ENCODE measurements around the gene CD82.
A peak's percentile ranks its signal among the peaks of the same experiment; 100 is the strongest.

CD82 gene, protein sequence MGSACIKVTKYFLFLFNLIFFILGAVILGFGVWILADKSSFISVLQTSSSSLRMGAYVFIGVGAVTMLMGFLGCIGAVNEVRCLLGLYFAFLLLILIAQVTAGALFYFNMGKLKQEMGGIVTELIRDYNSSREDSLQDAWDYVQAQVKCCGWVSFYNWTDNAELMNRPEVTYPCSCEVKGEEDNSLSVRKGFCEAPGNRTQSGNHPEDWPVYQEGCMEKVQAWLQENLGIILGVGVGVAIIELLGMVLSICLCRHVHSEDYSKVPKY

DNA sequence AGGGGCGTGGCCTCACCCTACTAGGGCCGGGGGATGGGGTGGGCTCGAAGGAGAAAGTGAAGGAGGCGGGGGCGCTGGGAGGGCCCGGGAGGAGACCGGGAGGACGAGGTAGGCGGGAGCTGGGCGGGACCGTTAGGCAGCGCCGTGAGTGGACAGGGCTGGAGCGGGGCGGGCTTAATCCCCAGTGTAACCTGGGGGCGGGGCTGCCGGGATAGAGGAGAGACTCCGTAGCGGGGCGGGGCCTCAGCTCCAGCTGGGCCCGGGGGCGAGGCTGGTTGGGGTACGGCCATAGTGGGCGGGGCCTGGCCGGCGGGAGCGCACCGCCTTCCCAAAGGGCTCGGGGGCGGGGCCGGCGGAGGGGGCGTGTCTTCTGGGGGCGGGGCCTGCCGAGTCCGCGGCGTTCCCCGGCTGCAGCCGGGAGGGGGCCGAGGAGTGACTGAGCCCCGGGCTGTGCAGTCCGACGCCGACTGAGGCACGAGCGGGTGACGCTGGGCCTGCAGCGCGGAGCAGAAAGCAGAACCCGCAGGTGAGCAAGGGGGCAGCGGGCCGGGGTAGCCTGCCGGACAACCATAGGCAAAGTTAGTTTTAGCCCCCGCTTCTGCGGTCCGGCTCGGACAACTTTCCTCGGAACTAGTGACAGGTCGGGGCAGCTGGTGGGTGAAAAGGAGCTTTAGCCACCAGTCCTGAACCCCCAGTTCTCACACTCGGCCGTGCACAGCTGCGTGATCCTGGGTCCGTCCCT is at the start of gene CD82:
TSS of gene CD82 (plus strand) at position 453 of the 742 bp plus-strand sequence. CDS start 29,000 bp downstream, outside the sequence.
- H3K9me3 Mint-ChIP-seq: no peaks in the 10 kb centered on the region
- DNase-seq: peak; percentile 99
- H3K4me3 Mint-ChIP-seq: peak within 1 kb of the TSS; percentile 84
- H3K4me1 Mint-ChIP-seq: peaks cover 74% of the 10 kb centered on the region
- peak within 1 kb of the TSS; percentile 78 for H3K27ac Mint-ChIP-seq
- no peaks in the 10 kb centered on the region for H3K27me3 Mint-ChIP-seq
- CTCF ChIA-PET: interaction anchor here (0.8 to 21.5 kb wide), 5 partner anchors 9 to 48 kb away, joined by 3 to 403 read pairs (median 6); no protein-coding TSS in a partner anchor
- peaks cover 19% of the 10 kb centered on the region for H3K36me3 Mint-ChIP-seq

DNA sequence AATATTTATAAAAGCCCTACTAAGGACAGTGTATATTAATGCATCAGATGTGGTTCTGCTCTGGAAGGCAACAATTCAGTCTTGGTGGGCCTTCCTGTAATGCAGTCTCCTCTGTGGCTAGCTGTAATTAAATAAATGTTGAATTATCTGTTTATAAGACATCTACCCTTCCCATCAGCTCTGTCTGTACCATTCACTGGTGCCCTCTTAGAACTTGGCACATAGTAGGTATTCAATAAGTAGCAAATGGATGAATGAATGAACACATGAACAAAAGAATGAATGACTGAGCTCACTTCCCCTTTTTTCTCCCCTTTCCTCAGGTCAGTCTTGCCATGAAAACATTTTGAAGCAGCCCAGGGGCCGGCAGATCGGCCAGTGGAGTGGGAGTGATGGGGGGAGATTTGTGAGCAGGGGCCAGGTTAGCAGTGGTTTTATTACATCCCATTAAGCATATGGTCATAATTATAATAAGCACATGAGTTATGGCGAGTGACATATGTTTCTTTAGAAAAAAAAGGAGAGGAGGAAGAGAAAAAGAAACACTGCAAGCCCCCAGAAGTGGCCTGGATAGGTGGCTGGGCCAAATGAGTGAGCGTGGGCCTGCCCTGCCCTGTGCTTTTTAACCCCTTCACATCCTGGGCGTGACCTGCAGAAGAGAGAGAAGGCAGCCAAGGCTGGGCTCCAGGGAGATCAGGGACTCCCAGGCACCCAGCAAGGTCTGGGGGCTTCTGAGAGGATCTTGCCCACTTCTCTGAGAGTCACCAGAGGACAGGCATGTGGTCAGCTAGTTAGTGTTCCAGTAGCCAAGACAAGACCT is 48.6 kb upstream of the CD82 start:
- CTCF ChIA-PET: no interaction called here
- peaks cover 59% of the 10 kb centered on the region for H3K27me3 Mint-ChIP-seq

DNA sequence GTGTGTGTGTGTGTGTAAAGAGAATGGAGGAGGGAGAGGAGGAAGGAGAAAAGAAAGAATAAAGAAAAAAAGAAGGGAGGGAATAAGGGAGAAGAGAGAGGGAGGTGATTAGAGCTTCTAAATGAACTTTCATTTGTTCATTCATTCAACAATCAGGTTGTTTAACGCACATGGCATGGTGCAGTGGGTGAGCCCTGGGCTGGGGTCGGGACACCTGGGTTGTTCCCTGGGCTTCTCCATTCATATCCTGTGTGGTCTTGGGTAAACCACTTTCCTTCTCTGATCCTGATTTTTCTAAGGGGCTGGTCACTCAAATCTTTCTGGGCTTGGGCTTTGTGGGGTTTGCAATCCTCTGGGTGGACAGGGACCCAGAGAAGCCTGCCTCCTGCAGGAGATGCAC is 47.9 kb upstream of the CD82 start:
- no peaks in the 10 kb centered on the region for H3K9me3 Mint-ChIP-seq
- DNase-seq: no peak
- H3K4me3 Mint-ChIP-seq: no peak overlapping the region
- peaks cover 65% of the 10 kb centered on the region for H3K27me3 Mint-ChIP-seq
- CTCF ChIA-PET: no interaction called here
- no peaks in the 10 kb centered on the region for H3K36me3 Mint-ChIP-seq
- no peaks in the 10 kb centered on the region for H3K4me1 Mint-ChIP-seq
- H3K27ac Mint-ChIP-seq: no peak overlapping the region

More for the DNA sequence above, 48.6 kb upstream of the CD82 start:
- Mint-ChIP-seq H3K9me3 (no peaks in the 10 kb centered on the region), H3K36me3 (no peaks in the 10 kb centered on the region), H3K27ac (no peak overlapping the region), H3K4me3 (no peak overlapping the region), H3K4me1 (no peaks in the 10 kb centered on the region)
- no peak for DNase-seq

DNA sequence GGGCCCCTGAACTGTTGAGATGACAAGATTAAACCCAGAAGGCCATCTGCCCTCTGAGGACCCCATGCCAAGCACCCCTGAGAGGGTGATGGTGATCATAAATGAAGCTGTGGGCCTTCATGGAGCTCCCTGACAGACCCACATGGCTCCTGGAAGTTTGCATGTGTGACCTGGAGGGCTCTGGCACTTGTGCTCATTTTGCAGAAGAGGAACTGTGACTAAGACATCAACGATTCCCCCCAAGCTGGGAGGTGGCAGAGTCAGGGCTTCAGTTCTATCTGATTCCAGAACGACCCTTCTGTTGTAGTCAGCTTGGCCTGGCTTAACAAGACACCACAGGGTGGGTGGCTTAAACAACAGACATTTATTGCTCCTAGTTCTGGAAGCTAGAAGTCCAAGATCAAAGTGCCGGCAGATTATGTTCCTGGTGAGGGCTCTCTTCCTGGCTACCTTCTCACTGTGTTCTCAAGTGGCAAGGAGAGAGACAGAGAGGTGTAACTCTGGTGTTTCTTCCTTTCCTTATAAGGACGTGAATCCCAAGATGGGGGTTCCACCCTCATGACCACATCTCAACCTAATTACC is 46.4 kb upstream of the CD82 start:
- H3K27ac Mint-ChIP-seq: no peak overlapping the region
- CTCF ChIA-PET: no interaction called here
- no peaks in the 10 kb centered on the region for H3K9me3 Mint-ChIP-seq
- peaks cover 68% of the 10 kb centered on the region for H3K27me3 Mint-ChIP-seq
- H3K4me1 Mint-ChIP-seq: peaks cover 2% of the 10 kb centered on the region
- no peaks in the 10 kb centered on the region for H3K36me3 Mint-ChIP-seq
- H3K4me3 Mint-ChIP-seq: no peak overlapping the region
- no peak for DNase-seq

DNA sequence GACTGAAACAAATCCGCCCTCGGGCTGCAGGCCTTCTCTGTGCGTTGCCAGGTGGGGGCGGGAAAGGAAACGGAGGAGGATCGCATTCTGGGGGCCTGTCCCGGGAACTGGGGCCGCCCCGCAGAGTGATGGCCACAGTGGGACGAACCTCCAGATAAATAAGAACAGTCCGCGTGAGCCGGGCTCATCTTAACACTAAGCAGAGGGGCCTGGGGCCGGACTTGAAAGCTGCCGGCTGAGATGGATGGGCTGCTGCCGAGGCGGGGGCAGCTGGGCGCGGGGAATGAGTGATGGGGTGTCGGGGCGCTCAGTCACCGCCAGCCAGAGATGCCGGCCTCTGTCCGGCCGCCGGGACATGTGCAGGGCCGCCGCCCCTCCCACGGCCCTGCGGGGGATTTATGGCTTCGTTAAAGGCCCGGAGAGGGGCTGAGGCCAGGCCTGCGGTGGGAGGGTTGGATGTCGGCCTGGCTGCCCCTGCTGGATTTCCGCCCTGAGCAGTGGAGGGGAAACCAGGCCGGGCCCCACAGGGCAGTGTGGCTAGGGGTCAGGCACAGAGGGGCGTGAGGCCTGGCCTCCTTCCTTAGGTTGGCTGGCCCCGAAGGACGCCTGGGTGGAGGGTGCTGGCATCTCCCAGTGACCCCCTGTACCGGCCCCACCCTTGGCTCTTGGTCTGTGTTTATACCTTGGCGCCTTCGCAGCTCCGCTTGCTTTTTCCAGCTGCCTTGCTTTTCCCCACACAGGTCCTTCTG is 45.3 kb upstream of the CD82 start:
- no peaks in the 10 kb centered on the region for H3K9me3 Mint-ChIP-seq
- CTCF ChIA-PET: no interaction called here
- H3K27me3 Mint-ChIP-seq: peaks cover 66% of the 10 kb centered on the region
- H3K36me3 Mint-ChIP-seq: no peaks in the 10 kb centered on the region
- no peak for DNase-seq
- no peak overlapping the region for H3K27ac Mint-ChIP-seq
- peaks cover 2% of the 10 kb centered on the region for H3K4me1 Mint-ChIP-seq
- no peak overlapping the region for H3K4me3 Mint-ChIP-seq

DNA sequence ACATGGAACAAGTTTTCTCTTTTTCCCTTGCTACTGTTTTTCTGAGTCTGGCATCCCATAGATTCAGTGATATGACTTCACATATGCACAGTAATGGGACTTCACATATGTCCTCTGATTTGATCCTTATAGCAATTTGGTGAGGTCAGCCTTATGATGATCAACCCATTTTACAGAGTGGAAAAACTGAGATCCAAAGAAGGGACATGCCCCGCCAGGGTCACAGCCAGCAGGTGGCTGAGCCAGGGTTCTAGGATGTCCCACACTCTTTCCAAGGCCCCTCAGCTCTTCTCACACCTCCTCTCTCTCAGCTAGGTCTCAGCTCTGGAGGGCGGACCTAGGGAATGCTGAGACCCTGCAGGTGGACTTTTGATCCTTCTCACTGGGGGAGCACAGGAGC is 44.3 kb upstream of the CD82 start:
- Mint-ChIP-seq H3K27ac (no peak overlapping the region), H3K27me3 (peaks cover 68% of the 10 kb centered on the region), H3K4me3 (no peak overlapping the region), H3K36me3 (no peaks in the 10 kb centered on the region), H3K9me3 (no peaks in the 10 kb centered on the region), H3K4me1 (peaks cover 2% of the 10 kb centered on the region)
- CTCF ChIA-PET: interaction anchor here (4.3 kb wide), 1 partner anchor 19 kb away, joined by 27 read pairs; no protein-coding TSS in a partner anchor
- no peak for DNase-seq

DNA sequence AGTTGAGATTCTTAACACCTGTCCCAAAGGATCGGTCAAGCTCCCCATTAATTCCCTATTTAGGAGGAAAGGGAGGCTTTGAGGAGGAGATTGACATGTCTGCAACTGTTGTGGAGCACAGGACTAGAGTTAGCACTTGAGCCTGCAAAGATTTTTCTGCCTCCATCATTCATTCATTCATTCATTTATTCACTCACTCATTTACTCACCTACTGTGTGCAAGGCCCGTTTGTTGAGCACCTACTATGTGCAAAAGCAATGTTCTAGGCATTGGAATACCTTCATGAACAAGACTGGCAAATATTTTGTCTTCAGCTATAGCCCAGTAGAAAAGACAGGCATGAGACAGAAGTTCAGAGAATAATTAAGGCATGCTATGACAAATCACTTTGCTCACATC is 43.2 kb upstream of the CD82 start:
- Mint-ChIP-seq H3K9me3 (no peaks in the 10 kb centered on the region), H3K36me3 (no peaks in the 10 kb centered on the region), H3K27ac (no peak overlapping the region), H3K4me3 (no peak overlapping the region), H3K27me3 (peaks cover 63% of the 10 kb centered on the region), H3K4me1 (peaks cover 2% of the 10 kb centered on the region)
- CTCF ChIA-PET: interaction anchor here (1.1 to 4.3 kb wide), 5 partner anchors 14 to 236 kb away, joined by 3 to 41 read pairs (median 8); no protein-coding TSS in a partner anchor
- DNase-seq: no peak

DNA sequence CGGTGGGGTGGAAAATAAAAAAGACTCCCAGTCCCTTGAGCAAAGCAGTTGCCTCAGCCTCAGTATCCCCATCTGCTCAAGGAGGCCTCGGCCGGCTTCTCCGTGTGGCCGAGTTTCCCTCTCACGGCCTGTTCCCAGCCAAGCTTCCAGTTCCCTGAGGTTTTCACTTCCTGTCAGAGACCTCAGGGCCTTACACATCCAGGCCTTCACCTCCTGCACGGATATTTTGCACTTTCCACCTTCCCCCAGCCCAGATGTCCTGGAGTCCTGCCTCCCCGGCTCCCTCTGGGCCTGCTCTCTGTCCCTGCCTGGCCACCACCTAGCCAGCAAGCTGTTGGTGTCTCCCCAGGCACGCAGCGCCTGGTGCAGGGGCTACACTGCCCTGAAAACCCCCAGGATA is 41.1 kb upstream of the CD82 start:
- Mint-ChIP-seq H3K27ac (no peak overlapping the region), H3K9me3 (no peaks in the 10 kb centered on the region), H3K36me3 (no peaks in the 10 kb centered on the region), H3K4me3 (no peak overlapping the region), H3K4me1 (peaks cover 6% of the 10 kb centered on the region), H3K27me3 (peaks cover 49% of the 10 kb centered on the region)
- no peak for DNase-seq
- CTCF ChIA-PET: interaction anchor here (0.7 to 4.3 kb wide), 10 partner anchors 8 to 387 kb away, joined by 3 to 41 read pairs (median 6); no protein-coding TSS in a partner anchor

DNA sequence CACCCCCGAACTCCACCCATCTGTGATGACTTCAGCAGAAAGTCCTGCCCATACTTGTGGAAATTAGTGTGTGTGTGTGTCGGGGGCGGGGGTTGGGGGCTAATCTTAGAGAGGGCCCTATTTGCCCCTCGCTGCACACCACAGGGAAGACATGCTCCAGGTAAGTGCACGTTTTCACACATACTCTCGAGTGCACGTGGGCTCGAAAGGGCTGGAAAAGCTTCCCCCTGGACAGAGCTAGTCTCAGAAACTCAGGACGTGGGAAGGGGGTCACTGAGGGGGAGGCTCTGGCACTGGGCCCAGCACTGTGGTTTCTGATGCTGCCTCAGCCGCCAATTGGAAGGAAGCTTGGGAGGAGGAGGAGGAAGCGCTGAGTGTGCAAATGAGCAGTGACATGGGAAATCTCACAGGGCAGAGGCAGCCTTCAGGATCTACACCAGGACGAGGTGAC is 40.7 kb upstream of the CD82 start:
- CTCF ChIA-PET: interaction anchor here (1.8 to 4.3 kb wide), 3 partner anchors 12 to 93 kb away, joined by 6 to 41 read pairs (median 27); no protein-coding TSS in a partner anchor
- Mint-ChIP-seq H3K4me3 (no peak overlapping the region), H3K36me3 (no peaks in the 10 kb centered on the region), H3K9me3 (no peaks in the 10 kb centered on the region), H3K27ac (peak overlapping the region; percentile 24), H3K4me1 (peaks cover 7% of the 10 kb centered on the region), H3K27me3 (peaks cover 45% of the 10 kb centered on the region)
- DNase-seq: no peak

DNA sequence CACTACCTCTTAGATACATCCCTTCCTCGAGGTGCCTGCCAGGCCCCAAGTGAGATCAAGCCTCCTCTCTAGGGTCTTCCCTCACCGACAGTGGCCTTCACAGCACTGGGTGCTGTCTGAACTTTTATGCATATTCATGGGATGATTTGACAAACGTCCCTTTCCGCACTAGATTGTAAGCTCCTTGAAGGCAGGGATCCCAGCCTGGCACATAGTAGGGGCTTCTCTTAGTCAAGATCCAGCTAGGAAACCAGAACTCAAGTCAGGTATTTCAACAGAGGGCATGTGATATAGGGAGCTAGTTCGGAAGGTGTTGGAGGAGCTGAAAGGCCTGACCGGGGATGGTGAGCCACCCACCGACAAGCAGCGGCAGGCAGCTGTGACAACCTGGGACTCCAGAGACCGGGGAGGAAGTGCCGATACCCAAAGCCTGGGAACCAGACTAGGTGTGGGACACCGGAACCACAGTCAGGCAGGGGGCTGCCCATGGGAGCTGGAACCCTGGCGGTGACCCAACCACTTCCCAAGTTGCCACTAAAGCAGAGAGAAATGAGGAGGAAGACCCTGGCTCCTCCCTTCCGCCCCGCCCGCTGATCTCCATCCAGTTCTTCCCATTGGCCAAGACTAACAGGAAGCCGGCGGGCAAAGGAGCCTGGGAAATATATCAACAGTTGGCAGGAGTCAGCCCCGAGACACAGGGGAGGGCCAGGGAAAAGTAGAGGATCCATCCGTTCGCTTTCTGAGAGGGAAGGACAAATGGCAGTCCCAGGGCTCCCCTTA is 39.8 kb upstream of the CD82 start:
- CTCF ChIA-PET: interaction anchor here (0.9 to 4.3 kb wide), 2 partner anchors 14 to 91 kb away, joined by 3 to 27 read pairs; no protein-coding TSS in a partner anchor
- no peak overlapping the region for H3K4me3 Mint-ChIP-seq
- H3K4me1 Mint-ChIP-seq: peaks cover 16% of the 10 kb centered on the region
- no peak for DNase-seq
- peak overlapping the region; percentile 19 for H3K27ac Mint-ChIP-seq
- H3K27me3 Mint-ChIP-seq: peaks cover 36% of the 10 kb centered on the region
- H3K9me3 Mint-ChIP-seq: no peaks in the 10 kb centered on the region
- H3K36me3 Mint-ChIP-seq: no peaks in the 10 kb centered on the region

DNA sequence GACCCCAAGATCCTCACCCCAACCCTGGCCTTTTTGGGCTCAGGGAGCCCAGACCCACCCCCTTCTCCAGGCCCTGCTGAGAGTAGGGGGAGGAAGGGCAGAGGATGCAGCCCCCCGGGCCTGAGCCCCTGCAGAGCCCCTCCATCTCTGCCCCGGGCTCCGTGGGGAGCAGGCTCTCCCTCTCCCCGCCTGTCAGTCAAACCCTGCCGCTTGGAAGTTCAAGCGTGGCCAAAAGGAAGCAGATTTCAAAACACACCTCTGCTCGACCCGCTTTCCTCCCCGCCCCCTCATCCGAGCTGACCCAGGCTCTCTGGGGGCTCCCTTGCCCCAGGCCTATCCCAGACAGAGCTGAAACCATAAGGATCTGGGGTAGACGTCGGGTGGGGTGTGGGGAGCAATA is 39.0 kb upstream of the CD82 start:
- H3K27me3 Mint-ChIP-seq: peaks cover 32% of the 10 kb centered on the region
- H3K4me3 Mint-ChIP-seq: no peak overlapping the region
- no peak for DNase-seq
- H3K36me3 Mint-ChIP-seq: no peaks in the 10 kb centered on the region
- CTCF ChIA-PET: no interaction called here
- H3K4me1 Mint-ChIP-seq: peaks cover 24% of the 10 kb centered on the region
- H3K9me3 Mint-ChIP-seq: no peaks in the 10 kb centered on the region
- no peak overlapping the region for H3K27ac Mint-ChIP-seq

DNA sequence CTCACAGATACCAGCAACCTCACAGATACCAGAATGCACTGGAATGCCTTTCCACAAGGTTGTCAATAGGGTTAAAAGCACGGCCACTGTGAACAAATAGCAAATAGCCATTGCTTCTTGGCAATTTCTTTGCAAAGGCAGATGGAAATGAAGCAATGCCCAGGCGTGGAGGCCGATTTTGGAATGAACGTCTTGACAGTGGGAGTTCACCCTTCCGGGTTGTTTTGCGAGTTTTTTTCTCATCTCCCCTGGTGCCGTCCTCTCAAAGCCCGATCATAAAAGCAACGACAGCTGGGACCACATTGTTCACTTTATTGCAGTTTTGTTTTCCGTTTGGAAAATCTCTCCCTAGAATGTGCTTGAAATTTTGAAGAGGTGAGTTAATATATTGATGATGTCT is 38.0 kb upstream of the CD82 start:
- no peak overlapping the region for H3K27ac Mint-ChIP-seq
- CTCF ChIA-PET: interaction anchor here (0.6 to 1.0 kb wide), 3 partner anchors 10 to 83 kb away, joined by 3 read pairs; no protein-coding TSS in a partner anchor
- DNase-seq: no peak
- no peak overlapping the region for H3K4me3 Mint-ChIP-seq
- H3K4me1 Mint-ChIP-seq: peaks cover 26% of the 10 kb centered on the region
- peaks cover 23% of the 10 kb centered on the region for H3K27me3 Mint-ChIP-seq
- no peaks in the 10 kb centered on the region for H3K36me3 Mint-ChIP-seq
- no peaks in the 10 kb centered on the region for H3K9me3 Mint-ChIP-seq
